ENCODE results near the gene TBCB. TPM values are rescaled to one million over a fixed set of nuclear protein-coding genes. Genes with fewer than 3 reads are reported as not detected.

TBCB gene
- total RNA-seq, 1 experiment from 2014 or later, result 158 TPM

- H3K9me3 ChIP-seq (ENCODE audit: low read depth, low read length, poor library complexity, severe bottlenecking), result no peaks in the 10 kb centered on the region
- no peaks in the 10 kb centered on the region for H3K27me3 ChIP-seq (replicated peaks; ENCODE audit: insufficient read depth, low read depth, low read length, poor library complexity)
- BruUV-seq (replicated peaks), result no TSS peak
- DNase-seq (ENCODE audit: low spot score), result no peak
- H3K4me1 ChIP-seq (ENCODE audit: insufficient read depth, low read length, poor library complexity, severe bottlenecking), result no peaks in the 10 kb centered on the region
- CTCF ChIA-PET, result no interaction called here
- intact Hi-C loops (cut with micrococcal nuclease; ENCODE audit: unreplicated experiment), result no loop called here
- H3K36me3 ChIP-seq (ENCODE audit: insufficient read depth, low read length, poor library complexity, severe bottlenecking), result peaks cover 55% of the 10 kb centered on the region
- TF ChIP-seq EZH2 (IDR thresholded peaks at IDR 0.05; ENCODE audit: borderline replicate concordance, low read depth, low read length, poor library complexity, severe bottlenecking), result no peak
- TF ChIP-seq, protein P1, sequence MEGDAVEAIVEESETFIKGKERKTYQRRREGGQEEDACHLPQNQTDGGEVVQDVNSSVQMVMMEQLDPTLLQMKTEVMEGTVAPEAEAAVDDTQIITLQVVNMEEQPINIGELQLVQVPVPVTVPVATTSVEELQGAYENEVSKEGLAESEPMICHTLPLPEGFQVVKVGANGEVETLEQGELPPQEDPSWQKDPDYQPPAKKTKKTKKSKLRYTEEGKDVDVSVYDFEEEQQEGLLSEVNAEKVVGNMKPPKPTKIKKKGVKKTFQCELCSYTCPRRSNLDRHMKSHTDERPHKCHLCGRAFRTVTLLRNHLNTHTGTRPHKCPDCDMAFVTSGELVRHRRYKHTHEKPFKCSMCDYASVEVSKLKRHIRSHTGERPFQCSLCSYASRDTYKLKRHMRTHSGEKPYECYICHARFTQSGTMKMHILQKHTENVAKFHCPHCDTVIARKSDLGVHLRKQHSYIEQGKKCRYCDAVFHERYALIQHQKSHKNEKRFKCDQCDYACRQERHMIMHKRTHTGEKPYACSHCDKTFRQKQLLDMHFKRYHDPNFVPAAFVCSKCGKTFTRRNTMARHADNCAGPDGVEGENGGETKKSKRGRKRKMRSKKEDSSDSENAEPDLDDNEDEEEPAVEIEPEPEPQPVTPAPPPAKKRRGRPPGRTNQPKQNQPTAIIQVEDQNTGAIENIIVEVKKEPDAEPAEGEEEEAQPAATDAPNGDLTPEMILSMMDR (conservative IDR thresholded peaks at IDR 0.05; ENCODE audit: low read depth, low read length), result no peak
- POLR2A ChIA-PET (ENCODE audit: low non-redundant PET), result no interaction called here
- H3K4me3 ChIP-seq (ENCODE audit: low read depth, low read length, poor library complexity, severe bottlenecking), result no peak overlapping the region
- H3K27ac ChIP-seq (ENCODE audit: low read depth, low read length, poor library complexity, severe bottlenecking), result no peak overlapping the region
These were observed 24.2 kb upstream of the TBCB start for GRCh38 chr19:36090910-36091695.

DNA sequence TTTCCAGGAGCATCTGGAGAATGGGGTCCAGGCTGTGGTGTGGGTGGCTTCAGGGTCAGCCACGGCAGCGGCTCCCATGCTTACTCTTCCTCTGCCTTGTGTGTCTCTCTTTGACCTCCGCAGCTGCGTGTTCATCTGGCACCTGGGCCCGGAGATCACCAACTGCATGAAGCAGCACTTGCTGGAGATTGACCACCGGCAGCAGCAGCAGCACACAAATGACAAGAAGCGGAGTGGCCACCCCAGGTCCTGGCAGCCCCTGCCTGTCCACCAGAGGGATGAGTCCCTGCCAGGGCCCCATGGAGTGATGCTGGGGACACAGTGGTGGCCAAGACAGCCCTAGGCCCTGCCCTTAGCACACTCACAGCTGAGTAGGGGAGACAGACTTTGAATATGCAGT, 22.7 kb upstream of the TBCB start:
- BruUV-seq (replicated peaks), result no TSS peak
- DNase-seq (ENCODE audit: low spot score), result no peak
- CTCF ChIA-PET, result no interaction called here
- no peak for TF ChIP-seq EZH2 (IDR thresholded peaks at IDR 0.05; ENCODE audit: borderline replicate concordance, low read depth, low read length, poor library complexity, severe bottlenecking)
- TF ChIP-seq, protein P1 (conservative IDR thresholded peaks at IDR 0.05; ENCODE audit: low read depth, low read length), result no peak
- no peaks in the 10 kb centered on the region for H3K9me3 ChIP-seq (ENCODE audit: low read depth, low read length, poor library complexity, severe bottlenecking)
- peaks cover 54% of the 10 kb centered on the region for H3K36me3 ChIP-seq (ENCODE audit: insufficient read depth, low read length, poor library complexity, severe bottlenecking)
- no peaks in the 10 kb centered on the region for H3K27me3 ChIP-seq (replicated peaks; ENCODE audit: insufficient read depth, low read depth, low read length, poor library complexity)
- no peak overlapping the region for H3K4me3 ChIP-seq (ENCODE audit: low read depth, low read length, poor library complexity, severe bottlenecking)
- intact Hi-C loops (cut with micrococcal nuclease; ENCODE audit: unreplicated experiment), result no loop called here
- POLR2A ChIA-PET (ENCODE audit: low non-redundant PET), result no interaction called here
- no peaks in the 10 kb centered on the region for H3K4me1 ChIP-seq (ENCODE audit: insufficient read depth, low read length, poor library complexity, severe bottlenecking)
- no peak overlapping the region for H3K27ac ChIP-seq (ENCODE audit: low read depth, low read length, poor library complexity, severe bottlenecking)

DNA sequence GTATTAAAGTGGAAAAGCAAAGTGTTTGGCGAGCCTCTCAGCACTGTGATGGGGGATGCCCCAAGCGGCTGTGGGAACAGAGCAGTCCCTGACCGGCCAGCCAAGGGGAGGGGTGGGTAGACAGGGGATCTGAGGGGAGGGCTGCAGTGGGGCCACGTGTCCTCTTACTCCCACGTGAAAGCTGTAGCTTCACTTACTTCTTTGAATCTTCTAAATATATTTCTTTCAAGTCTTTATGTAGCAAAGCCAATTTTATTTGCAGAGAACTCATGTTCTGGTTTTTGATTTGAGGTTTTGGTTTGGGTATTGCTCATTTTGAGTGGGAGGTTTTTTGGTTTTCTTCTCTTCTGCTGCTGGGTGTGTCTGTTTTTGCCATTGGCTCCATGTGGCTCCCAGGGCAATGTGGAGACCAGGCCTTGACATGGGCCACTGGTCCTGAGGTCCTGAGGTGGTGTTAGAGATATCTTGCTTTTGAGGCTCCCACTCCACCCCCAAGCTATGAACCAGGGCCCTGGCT, 22.1 kb upstream of the TBCB start:
- POLR2A ChIA-PET (ENCODE audit: low non-redundant PET), result no interaction called here
- CTCF ChIA-PET, result no interaction called here
- no TSS peak for BruUV-seq (replicated peaks)

More for the DNA sequence above, 22.1 kb upstream of the TBCB start:
- H3K36me3 ChIP-seq (ENCODE audit: insufficient read depth, low read length, poor library complexity, severe bottlenecking), result peaks cover 48% of the 10 kb centered on the region
- H3K9me3 ChIP-seq (ENCODE audit: low read depth, low read length, poor library complexity, severe bottlenecking), result no peaks in the 10 kb centered on the region
- no peaks in the 10 kb centered on the region for H3K4me1 ChIP-seq (ENCODE audit: insufficient read depth, low read length, poor library complexity, severe bottlenecking)
- TF ChIP-seq EZH2 (IDR thresholded peaks at IDR 0.05; ENCODE audit: borderline replicate concordance, low read depth, low read length, poor library complexity, severe bottlenecking), result no peak
- TF ChIP-seq, protein P1 (conservative IDR thresholded peaks at IDR 0.05; ENCODE audit: low read depth, low read length), result no peak
- no peaks in the 10 kb centered on the region for H3K27me3 ChIP-seq (replicated peaks; ENCODE audit: insufficient read depth, low read depth, low read length, poor library complexity)
- H3K4me3 ChIP-seq (ENCODE audit: low read depth, low read length, poor library complexity, severe bottlenecking), result no peak overlapping the region
- intact Hi-C loops (cut with micrococcal nuclease; ENCODE audit: unreplicated experiment), result no loop called here
- no peak overlapping the region for H3K27ac ChIP-seq (ENCODE audit: low read depth, low read length, poor library complexity, severe bottlenecking)
- DNase-seq (ENCODE audit: low spot score), result no peak
